Activated CD8-positive, alpha-beta T cell treated with anti-CD3 and anti-CD28 coated beads for 36 hours (primary cell): Measurements from ENCODE around the gene GFRA4. TPM values are rescaled to one million over a fixed set of nuclear protein-coding genes. Genes with fewer than 3 reads are reported as not detected.

ENCODE experiments used
- ATAC-seq: fragments of 200-7000 bp; cut with Tn5 transposase; one replicate; pipeline ENCODE4 v1.10.0; 2021; ENCODE audit warnings: mild to moderate bottlenecking, moderate library complexity
- CTCF ChIA-PET: fragments of 350-600 bp; sonication (Branson Sonifier 250); formaldehyde crosslinking; loops from one replicate; lab custom pipeline; 2021; ENCODE audit warnings: antibody characterized with exemption; lab: Charles Lee
- POLR2A ChIA-PET: fragments of 350-600 bp; sonication (Branson Sonifier 250); formaldehyde crosslinking; loops from one replicate; lab custom pipeline; 2021; ENCODE audit warnings: antibody characterized with exemption; lab: Charles Lee
- DNase-seq: peaks from one replicate; pipeline ENCODE4 v3.0.0-alpha.2; 2020
- H3K27ac Mint-ChIP-seq: one replicate; pipeline ENCODE4 v1.8.0; 2021; ENCODE audit warnings: mild to moderate bottlenecking, mixed read lengths
- H3K27me3 Mint-ChIP-seq: one replicate; pipeline ENCODE4 v1.8.0; 2021; ENCODE audit warnings: mixed read lengths
- H3K36me3 Mint-ChIP-seq: one replicate; pipeline ENCODE4 v1.8.0; 2021; ENCODE audit warnings: low read depth, mixed read lengths
- H3K4me1 Mint-ChIP-seq: one replicate; pipeline ENCODE4 v1.8.0; 2021; ENCODE audit warnings: low read depth, mixed read lengths
- H3K4me3 Mint-ChIP-seq: one replicate; pipeline ENCODE4 v1.8.0; 2021; ENCODE audit warnings: mild to moderate bottlenecking, moderate library complexity, mixed read lengths
- H3K9me3 Mint-ChIP-seq: one replicate; pipeline ENCODE4 v1.8.0; 2021; ENCODE audit warnings: mixed read lengths
- intact Hi-C: fragments of 100-400 bp; cut with micrococcal nuclease; formaldehyde crosslinking; loops from one replicate; pipeline ENCODE4 v1.10.0; 2022
- total RNA-seq, 2 experiments: library from RNA; stranded (reverse); gene quantifications; one replicate each; pipeline ENCODE4 v1.2.3, GENCODE V29; 2021
- TF ChIP-seq, protein P1 (sequence below): fragments of 200-600 bp; IDR thresholded peaks from one replicate; pipeline ENCODE4 v1.8.0; 2022; ENCODE audit warnings: antibody characterized with exemption, mild to moderate bottlenecking

The GFRA4 gene
- total RNA-seq, 2 experiments from 2014 or later: not detected

DNA sequence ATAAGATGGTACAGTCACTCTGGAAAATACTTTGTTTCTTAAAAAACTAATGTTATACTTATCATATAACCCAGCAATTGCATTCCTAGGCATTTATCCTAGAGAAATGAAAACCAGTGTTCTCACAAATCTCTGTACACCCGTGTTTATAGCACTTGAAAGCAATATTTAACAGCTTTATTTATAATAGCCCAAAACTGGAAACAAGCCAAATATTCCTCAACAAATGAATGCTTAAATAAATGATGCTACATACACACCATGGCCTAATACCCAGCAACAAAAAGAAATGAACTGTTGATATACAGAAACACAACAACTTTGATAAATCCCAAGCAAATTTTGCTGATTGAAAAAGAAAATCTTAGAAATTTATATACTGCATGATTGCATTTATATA lies 51.3 kb downstream of the GFRA4 start:
- ATAC-seq: no peak
- ChIA-PET CTCF (interaction anchor here (1.7 kb wide), 1 partner anchor 99 kb away, joined by 7 read pairs; no protein-coding TSS in a partner anchor), POLR2A (no interaction called here)
- H3K9me3 Mint-ChIP-seq: no peaks in the 10 kb centered on the region
- TF ChIP-seq, protein P1, sequence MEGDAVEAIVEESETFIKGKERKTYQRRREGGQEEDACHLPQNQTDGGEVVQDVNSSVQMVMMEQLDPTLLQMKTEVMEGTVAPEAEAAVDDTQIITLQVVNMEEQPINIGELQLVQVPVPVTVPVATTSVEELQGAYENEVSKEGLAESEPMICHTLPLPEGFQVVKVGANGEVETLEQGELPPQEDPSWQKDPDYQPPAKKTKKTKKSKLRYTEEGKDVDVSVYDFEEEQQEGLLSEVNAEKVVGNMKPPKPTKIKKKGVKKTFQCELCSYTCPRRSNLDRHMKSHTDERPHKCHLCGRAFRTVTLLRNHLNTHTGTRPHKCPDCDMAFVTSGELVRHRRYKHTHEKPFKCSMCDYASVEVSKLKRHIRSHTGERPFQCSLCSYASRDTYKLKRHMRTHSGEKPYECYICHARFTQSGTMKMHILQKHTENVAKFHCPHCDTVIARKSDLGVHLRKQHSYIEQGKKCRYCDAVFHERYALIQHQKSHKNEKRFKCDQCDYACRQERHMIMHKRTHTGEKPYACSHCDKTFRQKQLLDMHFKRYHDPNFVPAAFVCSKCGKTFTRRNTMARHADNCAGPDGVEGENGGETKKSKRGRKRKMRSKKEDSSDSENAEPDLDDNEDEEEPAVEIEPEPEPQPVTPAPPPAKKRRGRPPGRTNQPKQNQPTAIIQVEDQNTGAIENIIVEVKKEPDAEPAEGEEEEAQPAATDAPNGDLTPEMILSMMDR: no peak
- H3K27ac Mint-ChIP-seq: no peak overlapping the region
- no peaks in the 10 kb centered on the region for H3K4me1 Mint-ChIP-seq
- intact Hi-C loops: no loop called here
- no peak overlapping the region for H3K4me3 Mint-ChIP-seq
- H3K36me3 Mint-ChIP-seq: peaks cover 2% of the 10 kb centered on the region
- no peak for DNase-seq
- no peaks in the 10 kb centered on the region for H3K27me3 Mint-ChIP-seq

Other genes with a start within 250 kb of the GFRA4 start
- 1 to 10 TPM; 8.2 to 8.6 TPM for gene ATRN, start 192.4 kb downstream of the GFRA4 start, total RNA-seq
- not detected for gene ADAM33, start 18.6 kb upstream of the GFRA4 start, total RNA-seq
- gene SIGLEC1, start 49.2 kb upstream of the GFRA4 start, total RNA-seq: not detected
- gene HSPA12B, start 69.3 kb upstream of the GFRA4 start, total RNA-seq: not detected
- 10 to 100 TPM; 62.5 to 66.6 TPM for gene ADISSP, start 104.4 kb upstream of the GFRA4 start, total RNA-seq
- under 1 TPM in 1 of 2 experiments, not detected in 1; 0.23 TPM for gene SPEF1, start 118.0 kb upstream of the GFRA4 start, total RNA-seq
- 10 to 100 TPM; 35.0 to 35.4 TPM for gene CENPB, start 123.3 kb upstream of the GFRA4 start, total RNA-seq
- 10 to 100 TPM; 66.9 to 67.1 TPM for gene CDC25B, start 132.9 kb upstream of the GFRA4 start, total RNA-seq
- 1 to 10 TPM; 7.4 to 8.6 TPM for gene AP5S1, start 157.1 kb upstream of the GFRA4 start, total RNA-seq
- 10 to 100 TPM; 17.0 to 17.5 TPM for gene MAVS, start 183.4 kb upstream of the GFRA4 start, total RNA-seq
- 10 to 100 TPM; 47.6 to 50.3 TPM for gene PANK2, start 226.0 kb upstream of the GFRA4 start, total RNA-seq